CD14-positive monocyte (primary cell): ENCODE measurements around the gene RNF126. TPM values are rescaled to one million over a fixed set of nuclear protein-coding genes. Genes with fewer than 3 reads are reported as not detected.

ENCODE experiments used
- DNase-seq, 3 donors: peaks; one replicate each; pipeline ENCODE4 v3.0.0-alpha.2; 2011 to 2022
- H2AFZ ChIP-seq: 2 replicates; pipeline ENCODE4 v1.6.0; 2012; ENCODE audit warnings: mild to moderate bottlenecking, low read depth, low read length, inconsistent platforms; ENCODE audit not compliant: insufficient read depth, poor library complexity, severe bottlenecking
- H3K27ac ChIP-seq, 2 donors: 1 replicate in 1 of 2; 2 replicates in 1 of 2; pipeline ENCODE4 v1.5.1; 2012 to 2013; ENCODE audit warnings: low read length in 2 of 2, control low read depth in 1 of 2, inconsistent platforms in 1 of 2, low read depth in 1 of 2, mild to moderate bottlenecking in 1 of 2
- H3K27me3 ChIP-seq, 2 donors: one replicate each; pipeline versions ENCODE4 v1.6.0 to v1.6.1; 2011 to 2013; ENCODE audit warnings: low read length in 2 of 2; ENCODE audit not compliant: control insufficient read depth in 2 of 2, insufficient read depth in 2 of 2
- H3K36me3 ChIP-seq, 2 donors: replicated peaks in 1 of 2; 1 replicate in 1 of 2; 2 replicates in 1 of 2; pipeline versions ENCODE4 v1.5.1 to v1.6.1; 2012 to 2013; ENCODE audit warnings: low read length in 2 of 2, control low read depth in 1 of 2, inconsistent platforms in 1 of 2, mild to moderate bottlenecking in 1 of 2; ENCODE audit not compliant: insufficient read depth in 2 of 2, control insufficient read depth in 1 of 2
- H3K4me1 ChIP-seq, 2 donors: 1 replicate in 1 of 2; 2 replicates in 1 of 2; pipeline versions ENCODE4 v1.5.1 to v1.6.1; 2012 to 2013; ENCODE audit warnings: low read length in 2 of 2, control low read depth in 1 of 2, inconsistent platforms in 1 of 2, mild to moderate bottlenecking in 1 of 2, moderate library complexity in 1 of 2; ENCODE audit not compliant: insufficient read depth in 2 of 2, control insufficient read depth in 1 of 2
- H3K4me2 ChIP-seq: replicated peaks from 2 replicates; pipeline ENCODE3; 2012; ENCODE audit warnings: low read length, moderate library complexity, mild to moderate bottlenecking; ENCODE audit not compliant: poor library complexity, severe bottlenecking; ENCODE audit errors: extremely low read depth
- H3K4me3 ChIP-seq, 3 experiments: fragments of 200-600 bp in 1 of 3; sonication (generic) in 1 of 3; replicated peaks in 1 of 3; 1 replicate in 2 of 3; 2 replicates in 1 of 3; pipeline ENCODE4 v1.5.1; 2011 to 2013; ENCODE audit warnings: low read length in 3 of 3, mild to moderate bottlenecking in 3 of 3, control low read depth in 2 of 3, low read depth in 2 of 3, inconsistent platforms in 1 of 3, moderate library complexity in 1 of 3
- H3K79me2 ChIP-seq: 2 replicates; pipeline ENCODE4 v1.6.0; 2012; ENCODE audit warnings: mild to moderate bottlenecking, control low read depth, inconsistent platforms, low read length, moderate library complexity; ENCODE audit not compliant: insufficient read depth
- H3K9ac ChIP-seq: 2 replicates; pipeline ENCODE4 v1.6.0; 2017; ENCODE audit warnings: low read length, mild to moderate bottlenecking; ENCODE audit not compliant: insufficient read depth, poor library complexity, severe bottlenecking
- H3K9me3 ChIP-seq, 2 donors: replicated peaks in 1 of 2; 1 replicate in 1 of 2; 2 replicates in 1 of 2; pipeline versions ENCODE4 v1.5.1 to v1.6.1; 2012 to 2013; ENCODE audit warnings: low read length in 2 of 2, control low read depth in 1 of 2; ENCODE audit not compliant: control insufficient read depth in 1 of 2, insufficient read depth in 1 of 2
- H4K20me1 ChIP-seq: 2 replicates; pipeline ENCODE4 v1.6.0; 2012; ENCODE audit warnings: mild to moderate bottlenecking, low read length, control low read depth, moderate library complexity; ENCODE audit not compliant: insufficient read depth
- H3K27ac Mint-ChIP-seq, 7 donors: one replicate each; pipeline ENCODE4 v1.8.0; 2020; ENCODE audit warnings: mild to moderate bottlenecking in 7 of 7, mixed read lengths in 7 of 7, moderate library complexity in 6 of 7, inconsistent platforms in 2 of 7
- H3K27me3 Mint-ChIP-seq, 3 donors: one replicate each; pipeline ENCODE4 v1.8.0; 2021 to 2022; ENCODE audit warnings: low read depth in 3 of 3, mild to moderate bottlenecking in 3 of 3, mixed read lengths in 3 of 3, moderate library complexity in 3 of 3, inconsistent platforms in 1 of 3
- H3K36me3 Mint-ChIP-seq, 2 donors: one replicate each; pipeline ENCODE4 v1.8.0; 2020; ENCODE audit warnings: mixed read lengths in 2 of 2, inconsistent platforms in 1 of 2, mild to moderate bottlenecking in 1 of 2
- H3K4me1 Mint-ChIP-seq: one replicate; pipeline ENCODE4 v1.8.0; 2020; ENCODE audit warnings: mild to moderate bottlenecking, mixed read lengths
- H3K4me3 Mint-ChIP-seq, 2 donors: one replicate each; pipeline ENCODE4 v1.8.0; 2020; ENCODE audit warnings: mild to moderate bottlenecking in 2 of 2, mixed read lengths in 2 of 2, moderate library complexity in 1 of 2
- H3K9me3 Mint-ChIP-seq, 7 donors: one replicate each; pipeline ENCODE4 v1.8.0; 2020 to 2022; ENCODE audit warnings: mixed read lengths in 7 of 7, mild to moderate bottlenecking in 6 of 7, moderate library complexity in 6 of 7, inconsistent platforms in 2 of 7
- CTCF ChIP-seq: fragments of 200-600 bp; IDR thresholded peaks from one replicate; pipeline ENCODE4 v1.8.0; 2022; ENCODE audit warnings: antibody characterized with exemption, mild to moderate bottlenecking
- WGBS: methylation state at CpG from one replicate; pipeline ENCODE4 v1.1.5; 2013; ENCODE audit warnings: missing lambda C conversion rate; ENCODE audit not compliant: insufficient coverage; 5-methylcytosine and 5-hydroxymethylcytosine counted together
- intact Hi-C, 2 donors: fragments of 100-400 bp; cut with micrococcal nuclease; formaldehyde crosslinking; loops; one replicate each; pipeline versions ENCODE4 v1.15.0 to v1.15.1; 2023
- polyA plus RNA-seq, 3 donors: library from polyadenylated mRNA; depleted of rRNA in 1 of 3; unstranded in 2 of 3; stranded (reverse) in 1 of 3; fragments of 300-500 nt in 2 of 3; fragments of >200 nt in 1 of 3; fragmentation: Illumina TruSeq in 2 of 3; gene quantifications; 1 replicate in 2 of 3; 2 replicates in 1 of 3; pipeline ENCODE4 v1.2.3, GENCODE V29; 2012 to 2021

The RNF126 gene
- polyA plus RNA-seq, 3 donors, result 29.1 to 51.6 (median 31.6) TPM

GRCh38 chr19:617551-618246 is 45.3 kb downstream of the RNF126 start:
- Histone ChIP-seq H3K27ac (no peak overlapping the region), H2AFZ (no peak overlapping the region), H4K20me1 (no peaks in the 10 kb centered on the region), H3K4me3 (no peak overlapping the region), H3K36me3 (peaks cover 36 to 39% of the 10 kb centered on the region in 2 donors), H3K9me3 (no peaks in the 10 kb centered on the region), H3K4me1 (peaks cover 0 to 4% of the 10 kb centered on the region in 2 donors), H3K79me2 (no peaks in the 10 kb centered on the region), H3K27me3 (peaks cover 0 to 22% of the 10 kb centered on the region in 2 donors), H3K9ac (no peak overlapping the region), H3K4me2 (no peak overlapping the region)
- TF ChIP-seq CTCF, result no peak
- H3K4me3 Mint-ChIP-seq, result no peak overlapping the region
- peaks cover 19 to 32% (median 19%) of the 10 kb centered on the region in 3 donors for H3K27me3 Mint-ChIP-seq
- intact Hi-C loops, result no loop called here
- WGBS, result 89% methylated on average over 24 of the region's 29 CpGs
- peaks cover 4% of the 10 kb centered on the region for H3K4me1 Mint-ChIP-seq
- H3K9me3 Mint-ChIP-seq, result peaks cover 0 to 19% (median 3%) of the 10 kb centered on the region in 7 donors
- H3K36me3 Mint-ChIP-seq, result peaks cover 30 to 37% of the 10 kb centered on the region in 2 donors
- H3K27ac Mint-ChIP-seq, result peak overlapping the region in 1 of 7 donors; percentile 20
- no peak for DNase-seq

GRCh38 chr19:616747-617526 is 46.1 kb downstream of the RNF126 start:
- Histone ChIP-seq H3K4me3 (no peak overlapping the region), H3K27me3 (peaks cover 0 to 22% of the 10 kb centered on the region in 2 donors), H3K79me2 (no peaks in the 10 kb centered on the region), H3K4me2 (no peak overlapping the region), H3K9me3 (no peaks in the 10 kb centered on the region), H4K20me1 (no peaks in the 10 kb centered on the region), H3K27ac (no peak overlapping the region), H3K4me1 (peaks cover 0 to 4% of the 10 kb centered on the region in 2 donors), H2AFZ (no peak overlapping the region), H3K9ac (no peak overlapping the region), H3K36me3 (peaks cover 31 to 34% of the 10 kb centered on the region in 2 donors)
- Mint-ChIP-seq H3K4me3 (no peak overlapping the region), H3K27ac (peak overlapping the region in 1 of 7 donors; percentile 35), H3K27me3 (peaks cover 21 to 39% (median 21%) of the 10 kb centered on the region in 3 donors), H3K9me3 (peaks cover 0 to 18% (median 4%) of the 10 kb centered on the region in 7 donors), H3K4me1 (peaks cover 4% of the 10 kb centered on the region), H3K36me3 (peaks cover 30 to 35% of the 10 kb centered on the region in 2 donors)
- intact Hi-C loops, result no loop called here
- 93% methylated on average over 17 of the region's 58 CpGs for WGBS
- DNase-seq, result no peak
- TF ChIP-seq CTCF, result no peak
